ENCODE data around the gene HRAS. TPM values are rescaled to one million over a fixed set of nuclear protein-coding genes. Genes with fewer than 3 reads are reported as not detected.

HRAS gene
- 53.5 TPM for total RNA-seq

- H3K4me1 ChIP-seq, result peaks cover 49% of the 10 kb centered on the region
- H3K27ac ChIP-seq, result peak within 1 kb of the TSS; percentile 90
- H3K27me3 ChIP-seq, result no peaks in the 10 kb centered on the region
- TF ChIP-seq POLR2AphosphoS5 (IDR thresholded peaks at IDR 0.05; ENCODE audit: insufficient read depth in 1 of 2, low read depth in 1 of 2) (peak; percentile 33 to 73), POLR2A (IDR thresholded peaks at IDR 0.05) (peak in 1 of 2 donors; percentile 22), CTCF (IDR thresholded peaks at IDR 0.05) (no peak)
- H3K9me3 ChIP-seq, result no peaks in the 10 kb centered on the region
- intact Hi-C loops (cut with DNase I), result no loop called here
- H3K4me3 ChIP-seq, result peak within 1 kb of the TSS; percentile 61 to 91
- DNase-seq (ENCODE audit: extremely low spot score in 2 of 2), result no peak
- peaks cover 0 to 29% of the 10 kb centered on the region in 2 donors for H3K36me3 ChIP-seq
These were observed at the start of gene HRAS for GRCh38 chr11:535519-536454. TSS of gene HRAS (minus strand) at chr11:535576.

- TF ChIP-seq POLR2AphosphoS5 (IDR thresholded peaks at IDR 0.05; ENCODE audit: insufficient read depth in 1 of 2, low read depth in 1 of 2) (no peak), CTCF (IDR thresholded peaks at IDR 0.05) (no peak), POLR2A (IDR thresholded peaks at IDR 0.05) (no peak)
- Histone ChIP-seq H3K4me1 (peaks cover 15% of the 10 kb centered on the region), H3K9me3 (no peaks in the 10 kb centered on the region), H3K4me3 (no peak overlapping the region), H3K27me3 (no peaks in the 10 kb centered on the region), H3K27ac (no peak overlapping the region), H3K36me3 (peaks cover 0 to 53% of the 10 kb centered on the region in 2 donors)
- intact Hi-C loops (cut with DNase I), result no loop called here
- no peak for DNase-seq (ENCODE audit: extremely low spot score in 2 of 2)
These were observed 48.9 kb upstream of the HRAS start for GRCh38 chr11:584287-584686.

GRCh38 chr11:581752-582151 lies 46.4 kb upstream of the HRAS start:
- Histone ChIP-seq H3K4me3 (no peak overlapping the region), H3K27me3 (no peaks in the 10 kb centered on the region), H3K4me1 (peaks cover 39% of the 10 kb centered on the region), H3K27ac (no peak overlapping the region), H3K36me3 (peaks cover 0 to 28% of the 10 kb centered on the region in 2 donors), H3K9me3 (no peaks in the 10 kb centered on the region)
- TF ChIP-seq CTCF (IDR thresholded peaks at IDR 0.05) (no peak), POLR2AphosphoS5 (IDR thresholded peaks at IDR 0.05; ENCODE audit: insufficient read depth in 1 of 2, low read depth in 1 of 2) (no peak), POLR2A (IDR thresholded peaks at IDR 0.05) (no peak)
- DNase-seq (ENCODE audit: extremely low spot score in 2 of 2), result no peak
- intact Hi-C loops (cut with DNase I), result no loop called here

GRCh38 chr11:581342-581741 lies 46.0 kb upstream of the HRAS start:
- peaks cover 39% of the 10 kb centered on the region for H3K4me1 ChIP-seq
- intact Hi-C loops (cut with DNase I), result no loop called here
- no peak overlapping the region for H3K4me3 ChIP-seq
- H3K36me3 ChIP-seq, result peaks cover 0 to 23% of the 10 kb centered on the region in 2 donors
- H3K9me3 ChIP-seq, result no peaks in the 10 kb centered on the region
- no peaks in the 10 kb centered on the region for H3K27me3 ChIP-seq
- no peak for DNase-seq (ENCODE audit: extremely low spot score in 2 of 2)
- H3K27ac ChIP-seq, result no peak overlapping the region
- TF ChIP-seq POLR2AphosphoS5 (IDR thresholded peaks at IDR 0.05; ENCODE audit: insufficient read depth in 1 of 2, low read depth in 1 of 2) (no peak), CTCF (IDR thresholded peaks at IDR 0.05) (no peak), POLR2A (IDR thresholded peaks at IDR 0.05) (no peak)
